Stimulated activated naive CD8-positive, alpha-beta T cell treated with anti-CD3 and anti-CD28 coated beads, Interleukin-15, Interleukin-2, amounts not matched to agents 100 ng/mL and 50 ng/mL, for 24 hours (primary cell): ENCODE results near the gene HTR6.

Source experiments
- H3K27ac Mint-ChIP-seq: one replicate; pipeline ENCODE4 v1.8.0; 2021; ENCODE audit warnings: mild to moderate bottlenecking, mixed read lengths
- H3K27me3 Mint-ChIP-seq: one replicate; pipeline ENCODE4 v1.8.0; 2021; ENCODE audit warnings: mixed read lengths
- H3K36me3 Mint-ChIP-seq: one replicate; pipeline ENCODE4 v1.8.0; 2021; ENCODE audit warnings: low read depth, mixed read lengths
- H3K4me1 Mint-ChIP-seq: one replicate; pipeline ENCODE4 v1.8.0; 2021; ENCODE audit warnings: low read depth, mixed read lengths
- H3K4me3 Mint-ChIP-seq: one replicate; pipeline ENCODE4 v1.8.0; 2021; ENCODE audit warnings: mild to moderate bottlenecking, mixed read lengths
- H3K9me3 Mint-ChIP-seq: one replicate; pipeline ENCODE4 v1.8.0; 2021; ENCODE audit warnings: mixed read lengths

HTR6 gene

DNA sequence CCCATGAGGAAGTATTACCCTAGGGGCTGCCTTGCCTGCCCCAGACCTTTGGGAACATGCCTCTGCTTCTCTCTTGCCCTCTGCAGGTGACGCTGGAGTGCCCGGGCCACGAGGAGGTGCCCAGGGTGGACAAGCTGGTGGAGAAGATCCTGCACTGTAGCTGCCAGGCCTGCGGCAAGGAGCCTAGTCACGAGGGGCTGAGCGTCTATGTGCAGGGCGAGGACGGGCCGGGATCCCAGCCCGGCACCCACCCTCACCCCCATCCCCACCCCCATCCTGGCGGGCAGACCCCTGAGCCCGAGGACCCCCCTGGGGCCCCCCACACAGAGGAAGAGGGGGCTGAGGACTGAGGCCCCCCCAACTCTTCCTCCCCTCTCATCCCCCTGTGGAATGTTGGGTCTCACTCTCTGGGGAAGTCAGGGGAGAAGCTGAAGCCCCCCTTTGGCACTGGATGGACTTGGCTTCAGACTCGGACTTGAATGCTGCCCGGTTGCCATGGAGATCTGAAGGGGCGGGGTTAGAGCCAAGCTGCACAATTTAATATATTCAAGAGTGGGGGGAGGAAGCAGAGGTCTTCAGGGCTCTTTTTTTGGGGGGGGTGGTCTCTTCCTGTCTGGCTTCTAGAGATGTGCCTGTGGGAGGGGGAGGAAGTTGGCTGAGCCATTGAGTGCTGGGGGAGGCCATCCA lies 7.8 kb upstream of the HTR6 start:
- no peaks in the 10 kb centered on the region for H3K36me3 Mint-ChIP-seq
- H3K4me3 Mint-ChIP-seq, result no peak overlapping the region
- H3K27me3 Mint-ChIP-seq, result peaks cover 9% of the 10 kb centered on the region
- no peaks in the 10 kb centered on the region for H3K9me3 Mint-ChIP-seq
- peaks cover 16% of the 10 kb centered on the region for H3K4me1 Mint-ChIP-seq
- H3K27ac Mint-ChIP-seq, result no peak overlapping the region

DNA sequence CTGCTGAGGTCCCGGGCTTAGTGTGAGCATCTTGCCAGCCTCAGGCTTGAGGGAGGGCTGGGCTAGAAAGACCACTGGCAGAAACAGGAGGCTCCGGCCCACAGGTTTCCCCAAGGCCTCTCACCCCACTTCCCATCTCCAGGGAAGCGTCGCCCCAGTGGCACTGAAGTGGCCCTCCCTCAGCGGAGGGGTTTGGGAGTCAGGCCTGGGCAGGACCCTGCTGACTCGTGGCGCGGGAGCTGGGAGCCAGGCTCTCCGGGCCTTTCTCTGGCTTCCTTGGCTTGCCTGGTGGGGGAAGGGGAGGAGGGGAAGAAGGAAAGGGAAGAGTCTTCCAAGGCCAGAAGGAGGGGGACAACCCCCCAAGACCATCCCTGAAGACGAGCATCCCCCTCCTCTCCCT lies 7.2 kb upstream of the HTR6 start:
- Mint-ChIP-seq H3K27me3 (peaks cover 9% of the 10 kb centered on the region), H3K27ac (no peak overlapping the region), H3K4me1 (peaks cover 16% of the 10 kb centered on the region), H3K36me3 (no peaks in the 10 kb centered on the region), H3K9me3 (no peaks in the 10 kb centered on the region), H3K4me3 (no peak overlapping the region)

DNA sequence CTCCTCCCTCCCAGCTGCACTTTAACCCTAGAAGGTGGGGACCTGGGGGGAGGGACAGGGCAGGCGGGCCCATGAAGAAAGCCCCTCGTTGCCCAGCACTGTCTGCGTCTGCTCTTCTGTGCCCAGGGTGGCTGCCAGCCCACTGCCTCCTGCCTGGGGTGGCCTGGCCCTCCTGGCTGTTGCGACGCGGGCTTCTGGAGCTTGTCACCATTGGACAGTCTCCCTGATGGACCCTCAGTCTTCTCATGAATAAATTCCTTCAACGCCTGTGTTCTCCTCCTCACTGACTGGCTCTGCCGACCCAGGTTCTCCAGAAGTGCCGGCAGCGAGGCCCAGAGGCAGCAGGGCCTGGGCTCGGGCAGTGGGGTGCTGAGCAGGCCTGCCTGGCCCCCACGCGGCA lies 6.5 kb upstream of the HTR6 start:
- H3K27me3 Mint-ChIP-seq, result peaks cover 10% of the 10 kb centered on the region

DNA sequence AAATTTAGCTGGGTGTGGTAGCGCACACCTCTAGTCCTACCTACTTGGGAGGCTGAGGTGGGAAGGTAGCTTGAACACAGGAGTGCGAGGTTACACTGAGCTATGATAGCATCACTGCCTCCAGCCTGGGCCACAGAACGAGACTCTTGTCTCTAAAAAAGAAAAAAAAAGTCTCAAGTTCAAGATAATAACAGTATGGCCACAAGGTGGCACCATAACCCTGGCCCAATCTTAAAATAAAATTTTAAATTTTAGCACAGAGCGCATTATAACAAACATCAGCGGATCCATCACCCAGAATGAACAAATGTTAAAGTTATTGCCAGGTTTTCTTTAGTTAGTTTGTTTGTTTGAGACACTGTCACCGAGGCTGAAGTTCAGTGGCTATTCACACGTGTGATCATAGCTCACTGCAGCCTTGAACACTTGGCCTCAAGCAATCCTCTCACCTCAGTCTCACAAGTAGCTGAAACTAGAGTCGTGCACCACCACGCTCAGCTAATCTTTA lies 2.9 kb upstream of the HTR6 start:
- no peaks in the 10 kb centered on the region for H3K9me3 Mint-ChIP-seq
- no peak overlapping the region for H3K4me3 Mint-ChIP-seq
- H3K27me3 Mint-ChIP-seq, result peaks cover 30% of the 10 kb centered on the region
- H3K36me3 Mint-ChIP-seq, result no peaks in the 10 kb centered on the region
- H3K27ac Mint-ChIP-seq, result no peak overlapping the region
- peaks cover 26% of the 10 kb centered on the region for H3K4me1 Mint-ChIP-seq

More for the DNA sequence above, 6.5 kb upstream of the HTR6 start:
- H3K4me3 Mint-ChIP-seq, result no peak overlapping the region
- no peaks in the 10 kb centered on the region for H3K9me3 Mint-ChIP-seq
- no peaks in the 10 kb centered on the region for H3K36me3 Mint-ChIP-seq
- H3K27ac Mint-ChIP-seq, result no peak overlapping the region
- peaks cover 16% of the 10 kb centered on the region for H3K4me1 Mint-ChIP-seq

DNA sequence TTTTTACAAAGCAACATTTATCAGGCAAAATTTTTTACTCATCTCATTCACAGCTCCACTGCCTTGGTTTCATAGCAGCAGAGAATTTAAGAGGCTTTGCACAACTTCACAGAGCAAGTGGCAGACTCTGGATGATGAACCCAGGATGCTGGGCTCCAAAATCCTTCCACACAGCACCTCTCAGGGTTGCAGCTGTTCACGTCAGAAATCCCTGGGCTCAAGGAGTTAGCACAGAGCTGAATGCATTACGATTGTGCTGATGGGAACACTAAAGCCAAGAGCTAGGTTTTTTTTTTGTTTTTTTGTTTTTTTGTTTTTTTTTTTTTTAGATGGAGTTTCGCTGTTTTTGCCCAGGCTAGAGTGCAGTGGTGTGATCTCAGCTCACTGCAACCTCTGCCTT lies 2.4 kb upstream of the HTR6 start:
- Mint-ChIP-seq H3K27ac (no peak overlapping the region), H3K27me3 (peaks cover 35% of the 10 kb centered on the region), H3K9me3 (no peaks in the 10 kb centered on the region), H3K4me3 (no peak overlapping the region), H3K4me1 (peaks cover 29% of the 10 kb centered on the region), H3K36me3 (no peaks in the 10 kb centered on the region)

DNA sequence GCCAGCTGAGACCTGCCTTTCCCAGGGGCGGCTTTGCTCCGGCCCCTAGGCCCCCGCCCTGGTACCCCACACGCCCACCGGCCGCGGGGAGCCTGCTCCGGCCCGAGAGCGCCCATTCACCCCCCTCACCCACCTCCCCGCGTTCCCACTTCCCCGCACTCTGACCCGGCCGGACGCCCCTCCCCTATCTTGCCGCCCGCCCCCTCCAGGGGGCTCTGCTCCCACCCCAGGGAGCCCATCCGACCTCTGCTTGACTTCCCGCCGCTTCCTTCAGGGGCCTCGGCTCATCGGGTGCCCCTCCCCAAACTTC lies 466 bp downstream of the HTR6 start:
- Mint-ChIP-seq H3K27me3 (peaks cover 42% of the 10 kb centered on the region), H3K9me3 (no peaks in the 10 kb centered on the region), H3K4me3 (peak overlapping the region; percentile 5), H3K4me1 (peaks cover 19% of the 10 kb centered on the region), H3K36me3 (no peaks in the 10 kb centered on the region), H3K27ac (no peak overlapping the region)

DNA sequence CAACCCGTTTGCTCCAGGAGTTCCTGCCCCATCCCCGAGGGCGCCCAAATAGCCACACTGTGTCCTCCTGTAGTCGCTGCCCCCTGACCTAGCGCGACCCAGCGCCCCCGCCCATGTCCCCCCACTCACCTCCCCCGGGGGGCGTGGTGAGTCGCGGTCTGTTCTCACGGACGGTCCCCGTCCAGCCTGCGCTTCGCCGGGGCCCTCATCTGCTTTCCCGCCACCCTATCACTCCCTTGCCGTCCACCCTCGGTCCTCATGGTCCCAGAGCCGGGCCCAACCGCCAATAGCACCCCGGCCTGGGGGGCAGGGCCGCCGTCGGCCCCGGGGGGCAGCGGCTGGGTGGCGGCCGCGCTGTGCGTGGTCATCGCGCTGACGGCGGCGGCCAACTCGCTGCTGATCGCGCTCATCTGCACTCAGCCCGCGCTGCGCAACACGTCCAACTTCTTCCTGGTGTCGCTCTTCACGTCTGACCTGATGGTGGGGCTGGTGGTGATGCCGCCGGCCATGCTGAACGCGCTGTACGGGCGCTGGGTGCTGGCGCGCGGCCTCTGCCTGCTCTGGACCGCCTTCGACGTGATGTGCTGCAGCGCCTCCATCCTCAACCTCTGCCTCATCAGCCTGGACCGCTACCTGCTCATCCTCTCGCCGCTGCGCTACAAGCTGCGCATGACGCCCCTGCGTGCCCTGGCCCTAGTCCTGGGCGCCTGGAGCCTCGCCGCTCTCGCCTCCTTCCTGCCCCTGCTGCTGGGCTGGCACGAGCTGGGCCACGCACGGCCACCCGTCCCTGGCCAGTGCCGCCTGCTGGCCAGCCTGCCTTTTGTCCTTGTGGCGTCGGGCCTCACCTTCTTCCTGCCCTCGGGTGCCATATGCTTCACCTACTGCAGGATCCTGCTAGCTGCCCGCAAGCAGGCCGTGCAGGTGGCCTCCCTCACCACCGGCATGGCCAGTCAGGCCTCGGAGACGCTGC lies 1.1 kb downstream of the HTR6 start:
- Mint-ChIP-seq H3K27ac (no peak overlapping the region), H3K4me1 (peaks cover 19% of the 10 kb centered on the region), H3K27me3 (peaks cover 36% of the 10 kb centered on the region), H3K36me3 (no peaks in the 10 kb centered on the region), H3K4me3 (peak overlapping the region; percentile 65), H3K9me3 (no peaks in the 10 kb centered on the region)

DNA sequence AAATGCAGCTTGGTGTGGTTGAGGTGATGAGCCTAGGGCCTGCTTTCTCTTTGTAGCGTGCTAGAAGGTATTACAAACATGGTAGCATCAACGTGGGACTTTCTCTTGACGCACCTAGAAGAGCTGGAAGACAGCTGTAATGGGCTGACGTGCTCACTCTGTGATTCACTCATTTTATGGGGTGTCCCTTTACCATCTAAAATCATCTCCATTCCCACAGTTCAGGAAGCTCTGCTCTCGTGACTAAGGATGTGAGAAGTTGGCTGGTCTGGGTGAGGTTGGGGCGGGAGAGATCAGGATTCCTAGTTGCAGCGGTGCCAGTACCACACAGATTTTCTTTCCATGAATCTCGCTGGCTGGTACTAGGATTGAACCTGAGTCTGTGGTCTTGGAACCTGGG lies 4.2 kb downstream of the HTR6 start:
- Mint-ChIP-seq H3K4me3 (no peak overlapping the region), H3K4me1 (peaks cover 17% of the 10 kb centered on the region), H3K9me3 (no peaks in the 10 kb centered on the region), H3K36me3 (no peaks in the 10 kb centered on the region), H3K27ac (no peak overlapping the region), H3K27me3 (peaks cover 31% of the 10 kb centered on the region)

DNA sequence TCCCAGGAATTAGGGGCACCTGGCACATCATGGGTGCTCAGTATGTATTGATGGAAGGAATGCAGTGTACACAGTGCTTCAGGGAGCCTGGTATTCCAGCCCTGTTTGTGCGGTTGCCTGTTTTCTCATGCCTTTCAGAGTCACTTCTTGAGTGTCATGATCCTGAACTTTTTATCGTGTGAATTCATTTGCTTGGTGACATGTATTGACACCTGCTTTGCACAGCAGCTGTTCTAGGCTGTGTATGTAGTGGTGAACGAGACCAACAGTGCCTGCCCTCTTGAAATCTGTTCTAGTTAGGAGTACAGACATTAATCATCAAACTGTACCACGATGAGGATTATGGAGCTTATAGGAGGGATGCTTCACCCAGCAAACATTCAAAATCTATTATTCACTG lies 6.1 kb downstream of the HTR6 start:
- Mint-ChIP-seq H3K27me3 (peaks cover 25% of the 10 kb centered on the region), H3K4me3 (no peak overlapping the region), H3K4me1 (peaks cover 10% of the 10 kb centered on the region), H3K27ac (no peak overlapping the region), H3K9me3 (no peaks in the 10 kb centered on the region), H3K36me3 (no peaks in the 10 kb centered on the region)

DNA sequence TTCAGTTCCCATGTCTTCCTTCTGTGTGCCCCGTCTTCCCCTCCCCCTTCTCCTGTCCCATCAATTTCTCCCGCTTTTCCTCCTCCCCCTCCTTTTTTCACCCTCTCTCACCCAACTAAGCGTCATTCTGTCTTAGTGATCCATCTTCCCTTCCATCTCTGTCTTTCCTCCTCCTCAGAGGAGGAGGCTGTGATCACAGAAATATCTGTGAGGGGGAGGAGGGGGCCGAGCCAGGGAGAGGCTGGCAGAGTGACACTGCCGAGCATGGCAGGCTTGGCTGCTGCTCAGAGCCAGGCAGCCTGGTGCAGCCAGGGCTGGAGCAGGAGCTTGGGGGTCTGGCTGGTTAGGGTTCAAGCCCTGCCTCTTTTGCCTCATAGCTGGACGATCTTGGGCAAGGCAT lies 7.6 kb downstream of the HTR6 start:
- Mint-ChIP-seq H3K4me3 (no peak overlapping the region), H3K27ac (no peak overlapping the region), H3K36me3 (no peaks in the 10 kb centered on the region), H3K27me3 (peaks cover 11% of the 10 kb centered on the region), H3K4me1 (no peaks in the 10 kb centered on the region), H3K9me3 (no peaks in the 10 kb centered on the region)

DNA sequence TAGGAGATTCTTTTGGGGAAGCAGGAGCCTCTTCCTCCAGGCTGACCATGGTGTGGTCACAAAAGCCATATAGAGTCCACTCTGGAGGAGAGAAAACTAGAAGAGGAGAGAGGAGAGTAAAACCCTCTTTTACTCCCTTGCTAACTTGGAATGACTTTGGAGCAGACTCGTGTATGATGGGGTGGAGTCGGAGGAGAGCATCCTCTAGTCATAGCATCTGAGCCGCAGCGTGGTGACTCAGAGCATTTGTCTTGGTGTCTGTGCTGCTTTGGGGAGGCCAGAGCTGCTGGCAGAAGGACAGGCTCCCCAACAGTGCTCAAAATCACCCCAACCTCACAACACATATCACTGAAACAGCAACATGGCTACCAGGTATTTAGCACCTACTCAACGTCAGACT lies 11.1 kb downstream of the HTR6 start:
- Mint-ChIP-seq H3K36me3 (no peaks in the 10 kb centered on the region), H3K27ac (no peak overlapping the region), H3K4me3 (no peak overlapping the region), H3K9me3 (no peaks in the 10 kb centered on the region), H3K27me3 (peaks cover 3% of the 10 kb centered on the region), H3K4me1 (no peaks in the 10 kb centered on the region)

DNA sequence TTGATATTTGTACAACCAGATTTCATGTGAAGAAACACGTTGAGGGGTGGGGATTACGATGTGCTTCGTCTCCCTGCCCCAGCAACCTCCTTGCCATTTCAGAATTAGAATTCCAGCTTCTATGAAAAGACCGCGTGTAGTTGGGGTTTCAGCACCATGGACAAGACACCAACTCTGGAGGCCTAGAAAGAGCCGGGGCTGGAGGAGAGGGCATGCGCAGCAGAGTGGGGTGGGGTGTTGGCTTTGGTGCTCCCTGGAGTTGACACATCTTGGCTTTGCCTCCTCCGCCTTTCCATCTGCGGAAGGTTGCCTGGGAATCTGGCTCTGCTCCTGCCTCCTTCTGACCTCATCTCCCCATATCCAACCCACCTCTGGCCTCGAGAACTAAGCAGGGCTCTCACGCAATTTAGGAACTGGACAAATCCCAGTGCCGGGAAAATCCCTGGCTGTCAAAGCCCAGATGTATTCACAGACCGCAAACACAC lies 11.8 kb downstream of the HTR6 start:
- no peaks in the 10 kb centered on the region for H3K4me1 Mint-ChIP-seq
- no peaks in the 10 kb centered on the region for H3K36me3 Mint-ChIP-seq
- no peak overlapping the region for H3K4me3 Mint-ChIP-seq
- no peak overlapping the region for H3K27ac Mint-ChIP-seq
- H3K27me3 Mint-ChIP-seq, result peaks cover 3% of the 10 kb centered on the region
- no peaks in the 10 kb centered on the region for H3K9me3 Mint-ChIP-seq

DNA sequence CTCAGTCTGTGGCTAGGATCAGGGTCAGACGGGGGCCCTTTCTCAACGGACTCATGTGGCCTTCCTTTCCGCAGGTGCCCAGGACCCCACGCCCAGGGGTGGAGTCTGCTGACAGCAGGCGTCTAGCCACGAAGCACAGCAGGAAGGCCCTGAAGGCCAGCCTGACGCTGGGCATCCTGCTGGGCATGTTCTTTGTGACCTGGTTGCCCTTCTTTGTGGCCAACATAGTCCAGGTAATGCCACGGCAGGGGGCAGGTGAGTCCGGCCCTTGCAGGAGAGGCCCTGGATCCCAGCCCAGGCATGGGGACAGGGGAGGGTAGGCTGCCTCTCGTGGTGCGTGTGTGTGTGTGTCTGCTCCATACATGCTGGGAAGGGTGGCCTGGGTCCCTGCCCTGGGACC lies 13.8 kb downstream of the HTR6 start:
- H3K9me3 Mint-ChIP-seq, result no peaks in the 10 kb centered on the region
- no peaks in the 10 kb centered on the region for H3K36me3 Mint-ChIP-seq
- no peak overlapping the region for H3K27ac Mint-ChIP-seq
- no peaks in the 10 kb centered on the region for H3K27me3 Mint-ChIP-seq
- no peak overlapping the region for H3K4me3 Mint-ChIP-seq
- no peaks in the 10 kb centered on the region for H3K4me1 Mint-ChIP-seq

DNA sequence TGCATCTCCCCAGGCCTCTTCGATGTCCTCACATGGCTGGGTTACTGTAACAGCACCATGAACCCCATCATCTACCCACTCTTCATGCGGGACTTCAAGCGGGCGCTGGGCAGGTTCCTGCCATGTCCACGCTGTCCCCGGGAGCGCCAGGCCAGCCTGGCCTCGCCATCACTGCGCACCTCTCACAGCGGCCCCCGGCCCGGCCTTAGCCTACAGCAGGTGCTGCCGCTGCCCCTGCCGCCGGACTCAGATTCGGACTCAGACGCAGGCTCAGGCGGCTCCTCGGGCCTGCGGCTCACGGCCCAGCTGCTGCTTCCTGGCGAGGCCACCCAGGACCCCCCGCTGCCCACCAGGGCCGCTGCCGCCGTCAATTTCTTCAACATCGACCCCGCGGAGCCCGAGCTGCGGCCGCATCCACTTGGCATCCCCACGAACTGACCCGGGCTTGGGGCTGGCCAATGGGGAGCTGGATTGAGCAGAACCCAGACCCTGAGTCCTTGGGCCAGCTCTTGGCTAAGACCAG lies 14.3 kb downstream of the HTR6 start:
- Mint-ChIP-seq H3K36me3 (no peaks in the 10 kb centered on the region), H3K27ac (no peak overlapping the region), H3K9me3 (no peaks in the 10 kb centered on the region), H3K4me1 (no peaks in the 10 kb centered on the region), H3K27me3 (no peaks in the 10 kb centered on the region), H3K4me3 (no peak overlapping the region)

DNA sequence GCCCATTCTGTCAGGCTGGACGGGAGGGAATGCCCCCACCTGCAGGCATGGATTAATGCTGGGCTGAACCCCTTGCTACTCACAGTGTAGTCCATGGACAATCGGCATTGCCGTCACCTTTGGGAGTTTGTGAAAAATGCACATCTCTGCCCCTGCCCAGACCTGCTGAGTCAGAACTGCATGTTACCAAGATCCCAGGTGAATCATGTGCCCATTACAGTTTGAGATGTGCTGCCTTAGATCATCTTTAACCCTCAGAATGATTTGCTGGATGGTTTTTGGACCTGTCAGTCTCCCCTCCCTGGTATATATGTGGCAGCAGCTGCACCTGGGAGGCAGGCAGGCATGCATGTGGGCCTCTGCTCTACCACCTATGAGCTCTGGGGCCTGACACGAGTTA lies 15.0 kb downstream of the HTR6 start:
- H3K4me3 Mint-ChIP-seq, result no peak overlapping the region
- H3K9me3 Mint-ChIP-seq, result no peaks in the 10 kb centered on the region
- no peaks in the 10 kb centered on the region for H3K36me3 Mint-ChIP-seq
- no peak overlapping the region for H3K27ac Mint-ChIP-seq
- H3K27me3 Mint-ChIP-seq, result no peaks in the 10 kb centered on the region
- H3K4me1 Mint-ChIP-seq, result no peaks in the 10 kb centered on the region
